ENCODE data around the gene EFCAB13. TPM values are rescaled to one million over a fixed set of nuclear protein-coding genes. Genes with fewer than 3 reads are reported as not detected.

The EFCAB13 gene
- total RNA-seq, 4 donors from 2014 or later: 5.9 to 39.6 (median 12.9) TPM

GRCh38 chr17:47285003-47285402 is 38.8 kb upstream of the EFCAB13 start:
- H3K27ac ChIP-seq: no peak overlapping the region
- H3K36me3 ChIP-seq: peaks cover 0 to 16% (median 0%) of the 10 kb centered on the region in 3 donors
- H3K4me3 ChIP-seq: no peak overlapping the region
- peaks cover 0 to 8% (median 2%) of the 10 kb centered on the region in 4 donors for H3K4me1 ChIP-seq
- no peaks in the 10 kb centered on the region for H3K27me3 ChIP-seq
- TF ChIP-seq CTCF (IDR thresholded peaks at IDR 0.05): no peak
- no peak for TF ChIP-seq POLR2A (IDR thresholded peaks at IDR 0.05)
- no peaks in the 10 kb centered on the region for H3K9me3 ChIP-seq
- no peak for DNase-seq

- Histone ChIP-seq H3K9me3 (no peaks in the 10 kb centered on the region), H3K4me3 (no peak overlapping the region), H3K36me3 (peaks cover 0 to 16% (median 0%) of the 10 kb centered on the region in 3 donors), H3K27me3 (no peaks in the 10 kb centered on the region), H3K27ac (no peak overlapping the region), H3K4me1 (peaks cover 0 to 3% (median 0%) of the 10 kb centered on the region in 4 donors)
- peak in 2 of 3 donors; percentile 52 to 56 for DNase-seq
- TF ChIP-seq POLR2A (IDR thresholded peaks at IDR 0.05) (no peak), CTCF (IDR thresholded peaks at IDR 0.05) (no peak)
These were observed 37.4 kb upstream of the EFCAB13 start for GRCh38 chr17:47286198-47286914.

DNA sequence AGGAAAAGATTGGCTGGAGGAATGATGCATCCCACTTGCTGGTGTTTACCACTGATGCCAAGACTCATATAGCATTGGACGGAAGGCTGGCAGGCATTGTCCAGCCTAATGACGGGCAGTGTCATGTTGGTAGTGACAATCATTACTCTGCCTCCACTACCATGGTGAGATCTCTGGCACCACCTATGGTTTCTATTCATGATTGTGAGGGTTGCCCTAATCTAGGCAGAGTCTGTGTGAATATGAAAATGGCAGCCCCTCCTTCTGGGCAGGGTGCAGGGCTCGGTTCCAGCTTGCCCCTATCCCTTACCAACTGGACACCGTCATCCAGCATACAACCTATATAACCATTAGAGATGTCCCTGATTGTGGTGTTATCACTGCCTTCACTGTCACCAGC is 36.7 kb upstream of the EFCAB13 start:
- no peak for DNase-seq
- Histone ChIP-seq H3K9me3 (no peaks in the 10 kb centered on the region), H3K4me1 (peaks cover 0 to 3% (median 0%) of the 10 kb centered on the region in 4 donors), H3K36me3 (peaks cover 0 to 16% (median 0%) of the 10 kb centered on the region in 3 donors), H3K27ac (no peak overlapping the region), H3K27me3 (no peaks in the 10 kb centered on the region), H3K4me3 (no peak overlapping the region)
- TF ChIP-seq CTCF (IDR thresholded peaks at IDR 0.05): no peak
- no peak for TF ChIP-seq POLR2A (IDR thresholded peaks at IDR 0.05)

DNA sequence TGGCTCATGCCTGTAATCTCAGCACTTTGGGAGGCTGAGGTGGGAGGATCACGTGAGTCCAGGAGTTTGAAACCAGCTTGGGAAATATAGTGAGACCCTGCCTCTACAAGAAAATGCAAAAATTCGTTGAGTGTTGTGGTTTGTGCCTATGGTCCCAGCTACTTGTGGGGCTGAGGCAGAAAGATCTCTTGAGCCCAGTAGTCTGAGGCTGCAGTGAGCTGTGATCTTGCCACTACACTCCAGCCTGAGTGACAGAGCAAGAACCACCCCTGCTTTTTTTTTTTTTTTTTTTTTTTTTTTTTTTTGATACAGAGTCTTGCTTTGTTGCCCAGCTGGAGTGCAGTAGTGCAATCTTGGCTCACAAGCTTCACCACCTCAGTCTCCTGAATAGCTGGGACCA is 36.1 kb upstream of the EFCAB13 start:
- peaks cover 0 to 16% (median 0%) of the 10 kb centered on the region in 3 donors for H3K36me3 ChIP-seq
- TF ChIP-seq CTCF (IDR thresholded peaks at IDR 0.05): no peak
- no peak for TF ChIP-seq POLR2A (IDR thresholded peaks at IDR 0.05)

DNA sequence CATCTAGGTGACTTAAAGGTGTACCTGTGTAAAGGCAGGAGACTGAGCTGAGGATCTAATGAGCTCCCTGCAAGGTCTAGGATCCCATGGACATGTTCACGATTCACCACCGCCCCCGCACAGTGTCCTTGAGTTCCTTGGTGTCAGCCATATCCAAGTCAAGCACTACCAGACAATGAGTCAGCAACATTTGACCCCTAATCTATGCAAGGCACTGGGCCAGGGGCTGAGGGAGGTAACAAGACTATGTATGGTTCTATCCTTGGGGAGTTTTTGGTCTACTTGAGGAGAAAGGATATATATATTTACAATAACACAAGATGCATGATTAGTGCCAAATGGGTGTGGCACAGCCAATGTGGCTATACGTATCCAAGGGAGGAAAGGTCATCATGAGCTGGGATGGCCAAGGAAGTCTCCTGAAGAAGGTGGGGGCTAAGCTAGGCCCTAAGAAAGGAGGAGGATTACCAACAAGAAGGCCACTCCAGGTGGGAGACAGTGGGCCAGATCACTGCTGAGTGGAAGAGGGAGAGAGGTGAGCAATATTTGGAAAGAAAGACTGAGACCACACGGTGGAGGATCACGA is 35.1 kb upstream of the EFCAB13 start:
- Histone ChIP-seq H3K9me3 (no peaks in the 10 kb centered on the region), H3K36me3 (peaks cover 0 to 16% (median 0%) of the 10 kb centered on the region in 3 donors), H3K4me3 (no peak overlapping the region), H3K27me3 (no peaks in the 10 kb centered on the region), H3K27ac (no peak overlapping the region), H3K4me1 (peaks cover 0 to 3% (median 0%) of the 10 kb centered on the region in 4 donors)
- TF ChIP-seq CTCF (IDR thresholded peaks at IDR 0.05): no peak
- TF ChIP-seq POLR2A (IDR thresholded peaks at IDR 0.05): no peak
- DNase-seq: no peak

More for the DNA sequence above, 36.1 kb upstream of the EFCAB13 start:
- Histone ChIP-seq H3K4me3 (no peak overlapping the region), H3K27me3 (no peaks in the 10 kb centered on the region), H3K27ac (no peak overlapping the region), H3K9me3 (no peaks in the 10 kb centered on the region), H3K4me1 (peaks cover 0 to 3% (median 0%) of the 10 kb centered on the region in 4 donors)
- no peak for DNase-seq
